Measurements from ENCODE around the gene EIF5B. TPM values are rescaled to one million over a fixed set of nuclear protein-coding genes. Genes with fewer than 3 reads are reported as not detected.

Gene EIF5B
- total RNA-seq, 2 experiments from 2014 or later = 71.6 to 75.3 TPM

- TF ChIP-seq CTCF (IDR thresholded peaks at IDR 0.05) = no peak
- H3K27ac Mint-ChIP-seq = no peak overlapping the region
These were observed 36.0 kb downstream of the EIF5B start for GRCh38 chr2:99373144-99373543.

GRCh38 chr2:99374747-99375146 is 37.6 kb downstream of the EIF5B start:
- no peak for ATAC-seq
- no peaks in the 10 kb centered on the region for H3K27me3 Mint-ChIP-seq
- POLR2A ChIA-PET = no interaction called here
- no peak for TF ChIP-seq CTCF (IDR thresholded peaks at IDR 0.05)
- peaks cover 24% of the 10 kb centered on the region for H3K4me1 Mint-ChIP-seq (ENCODE audit: low read depth)
- DNase-seq = no peak
- no peak overlapping the region for H3K4me3 Mint-ChIP-seq
- intact Hi-C loops (cut with micrococcal nuclease) = no loop called here
- peaks cover 5% of the 10 kb centered on the region for H3K9me3 Mint-ChIP-seq
- CTCF ChIA-PET = interaction anchor here (1.0 to 1.3 kb wide), 3 partner anchors 9 to 18 kb away, joined by 3 read pairs; no protein-coding TSS in a partner anchor
- peaks cover 65% of the 10 kb centered on the region for H3K36me3 Mint-ChIP-seq (ENCODE audit: low read depth)
- no peak overlapping the region for H3K27ac Mint-ChIP-seq

More at GRCh38 chr2:99373144-99373543, 36.0 kb downstream of the EIF5B start:
- Mint-ChIP-seq H3K4me3 (no peak overlapping the region), H3K9me3 (peaks cover 5% of the 10 kb centered on the region), H3K27me3 (no peaks in the 10 kb centered on the region), H3K4me1 (ENCODE audit: low read depth) (peaks cover 16% of the 10 kb centered on the region), H3K36me3 (ENCODE audit: low read depth) (peaks cover 63% of the 10 kb centered on the region)
- intact Hi-C loops (cut with micrococcal nuclease) = no loop called here
- DNase-seq (no peak), ATAC-seq (no peak)
- ChIA-PET CTCF (no interaction called here), POLR2A (no interaction called here)

GRCh38 chr2:99376254-99376864 is 39.2 kb downstream of the EIF5B start:
- peaks cover 70% of the 10 kb centered on the region for H3K36me3 Mint-ChIP-seq (ENCODE audit: low read depth)
- ChIA-PET POLR2A (no interaction called here), CTCF (no interaction called here)
- no peak for DNase-seq
- H3K27ac Mint-ChIP-seq = no peak overlapping the region
- no peaks in the 10 kb centered on the region for H3K27me3 Mint-ChIP-seq
- no peak overlapping the region for H3K4me3 Mint-ChIP-seq
- no peak for ATAC-seq
- intact Hi-C loops (cut with micrococcal nuclease) = no loop called here
- H3K4me1 Mint-ChIP-seq (ENCODE audit: low read depth) = peaks cover 34% of the 10 kb centered on the region
- no peak for TF ChIP-seq CTCF (IDR thresholded peaks at IDR 0.05)
- peaks cover 5% of the 10 kb centered on the region for H3K9me3 Mint-ChIP-seq

DNA sequence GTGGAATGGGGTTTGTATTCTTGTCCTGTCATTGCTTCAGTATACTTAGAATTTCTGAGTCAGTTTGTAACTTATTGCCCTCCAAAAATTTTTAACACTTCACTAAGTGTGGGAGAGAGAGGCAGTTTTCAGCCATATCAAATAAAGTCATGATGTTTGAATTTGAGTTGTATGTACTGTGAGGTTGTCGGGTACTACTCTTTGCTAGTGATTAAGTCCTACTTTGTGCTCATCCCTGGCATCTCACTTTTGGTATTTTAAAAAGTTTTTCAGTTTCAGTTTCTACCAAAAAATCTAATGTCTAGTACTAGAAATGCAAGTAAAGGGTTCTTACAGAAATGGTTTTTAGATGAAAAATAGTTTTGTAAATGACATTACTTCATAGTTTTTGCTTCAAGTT is 40.7 kb downstream of the EIF5B start:
- H3K27ac Mint-ChIP-seq = peak overlapping the region; percentile 80
- intact Hi-C loops (cut with micrococcal nuclease) = no loop called here
- TF ChIP-seq CTCF (IDR thresholded peaks at IDR 0.05) = no peak
- peaks cover 65% of the 10 kb centered on the region for H3K36me3 Mint-ChIP-seq (ENCODE audit: low read depth)
- ChIA-PET POLR2A (no interaction called here), CTCF (no interaction called here)
- no peak for DNase-seq
- peaks cover 34% of the 10 kb centered on the region for H3K4me1 Mint-ChIP-seq (ENCODE audit: low read depth)
- peaks cover 5% of the 10 kb centered on the region for H3K9me3 Mint-ChIP-seq
- no peaks in the 10 kb centered on the region for H3K27me3 Mint-ChIP-seq
- H3K4me3 Mint-ChIP-seq = no peak overlapping the region
- peak; percentile 64 for ATAC-seq

DNA sequence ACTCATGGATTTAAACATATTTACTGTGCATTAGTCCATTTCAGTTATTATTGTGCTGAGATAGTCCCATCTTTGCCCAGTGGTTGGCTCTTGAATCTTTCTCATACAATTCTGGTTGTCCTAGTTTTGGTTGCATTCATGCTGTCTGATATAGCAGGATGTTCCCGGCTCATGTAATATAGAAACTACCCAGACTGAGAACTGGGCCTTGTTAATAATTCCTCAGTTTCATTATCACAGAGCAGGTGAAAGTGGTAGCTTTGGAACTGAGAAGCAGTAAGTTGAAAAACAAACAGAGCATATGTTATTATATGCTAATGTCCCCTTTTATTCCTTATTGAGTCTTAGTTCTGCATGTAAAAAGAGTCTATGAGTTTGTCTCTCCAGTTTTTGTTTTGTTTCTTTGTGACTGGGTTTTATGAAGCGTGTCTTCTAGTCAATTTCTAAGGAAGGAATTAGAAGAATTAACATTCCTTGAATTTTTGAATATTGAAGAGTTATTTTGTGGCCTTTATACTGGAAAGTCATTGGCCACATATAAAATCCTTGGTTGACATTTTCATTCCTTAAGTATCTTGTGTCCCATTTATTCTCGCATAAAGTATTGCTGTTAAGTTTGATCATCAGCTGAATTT is 43.3 kb downstream of the EIF5B start:
- intact Hi-C loops (cut with micrococcal nuclease) = no loop called here
- Mint-ChIP-seq H3K27me3 (no peaks in the 10 kb centered on the region), H3K4me3 (no peak overlapping the region), H3K9me3 (no peaks in the 10 kb centered on the region), H3K36me3 (ENCODE audit: low read depth) (peaks cover 54% of the 10 kb centered on the region), H3K4me1 (ENCODE audit: low read depth) (peaks cover 34% of the 10 kb centered on the region), H3K27ac (peak overlapping the region; percentile 28)
- ChIA-PET POLR2A (no interaction called here), CTCF (no interaction called here)
- DNase-seq (no peak), ATAC-seq (no peak)
- TF ChIP-seq CTCF (IDR thresholded peaks at IDR 0.05) = no peak

All from activated CD8-positive, alpha-beta T cell treated with anti-CD3 and anti-CD28 coated beads for 36 hours (primary cell).